ENCODE results near the gene SEC11A. TPM values are rescaled to one million over a fixed set of nuclear protein-coding genes. Genes with fewer than 3 reads are reported as not detected.

SEC11A gene
- polyA plus RNA-seq, 3 donors, result 111 to 166 (median 154) TPM

GRCh38 chr15:84697236-84697990, 18.5 kb downstream of the SEC11A start:
- TF ChIP-seq CTCF (IDR thresholded peaks at IDR 0.05), result no peak
- H3K4me1 Mint-ChIP-seq, result peaks cover 11% of the 10 kb centered on the region
- no peaks in the 10 kb centered on the region for H3K9me3 ChIP-seq (replicated peaks in 1 of 2; ENCODE audit: control insufficient read depth in 1 of 2, insufficient read depth in 1 of 2, low read length in 2 of 2)
- peaks cover 100% of the 10 kb centered on the region for H4K20me1 ChIP-seq (ENCODE audit: insufficient read depth, low read length)
- no peak overlapping the region for H2AFZ ChIP-seq (ENCODE audit: insufficient read depth, low read depth, low read length, poor library complexity, severe bottlenecking)
- H3K9ac ChIP-seq (ENCODE audit: insufficient read depth, low read length, poor library complexity, severe bottlenecking), result no peak overlapping the region
- intact Hi-C loops (cut with micrococcal nuclease), result loop anchor here in 1 of 2 donors (10.0 kb wide), 1 partner anchor 47 kb away; the partner anchor contains the start of gene ZNF592
- peaks cover 7 to 8% of the 10 kb centered on the region in 2 donors for H3K36me3 Mint-ChIP-seq
- H3K9me3 Mint-ChIP-seq, result no peaks in the 10 kb centered on the region
- H3K4me3 Mint-ChIP-seq, result no peak overlapping the region
- H3K4me3 ChIP-seq (replicated peaks in 1 of 3; ENCODE audit: low read depth in 2 of 3, low read length in 3 of 3), result no peak overlapping the region
- H3K36me3 ChIP-seq (replicated peaks in 1 of 2; ENCODE audit: control insufficient read depth in 1 of 2, insufficient read depth in 2 of 2, low read length in 2 of 2), result peaks cover 0 to 13% of the 10 kb centered on the region in 2 donors
- H3K27ac Mint-ChIP-seq, result peak overlapping the region; percentile 2 to 83 (median 69)
- peak overlapping the region in 1 of 2 donors; percentile 58 for H3K27ac ChIP-seq (ENCODE audit: low read depth in 1 of 2, low read length in 2 of 2)
- no CpG with 5 or more reads among the region's 1 CpG for WGBS (ENCODE audit: insufficient coverage)
- H3K27me3 Mint-ChIP-seq (ENCODE audit: low read depth in 3 of 3), result no peaks in the 10 kb centered on the region
- peaks cover 7 to 12% of the 10 kb centered on the region in 2 donors for H3K4me1 ChIP-seq (ENCODE audit: control insufficient read depth in 1 of 2, insufficient read depth in 2 of 2, low read length in 2 of 2)
- DNase-seq, result peak; percentile 6 to 38 (median 24)
- no peak overlapping the region for H3K4me2 ChIP-seq (replicated peaks; ENCODE audit: extremely low read depth, low read length, poor library complexity, severe bottlenecking)
- H3K27me3 ChIP-seq (ENCODE audit: control insufficient read depth in 2 of 2, insufficient read depth in 2 of 2, low read length in 2 of 2), result no peaks in the 10 kb centered on the region
- peaks cover 100% of the 10 kb centered on the region for H3K79me2 ChIP-seq (ENCODE audit: insufficient read depth, low read length)

GRCh38 chr15:84696757-84697156, 19.2 kb downstream of the SEC11A start:
- H3K4me1 Mint-ChIP-seq, result peaks cover 11% of the 10 kb centered on the region
- WGBS (ENCODE audit: insufficient coverage), result no CpG with 5 or more reads among the region's 4 CpGs
- no peak overlapping the region for H3K4me3 ChIP-seq (replicated peaks in 1 of 3; ENCODE audit: low read depth in 2 of 3, low read length in 3 of 3)

More at GRCh38 chr15:84696757-84697156, 19.2 kb downstream of the SEC11A start:
- no peak for DNase-seq
- Mint-ChIP-seq H3K9me3 (no peaks in the 10 kb centered on the region), H3K27ac (peak overlapping the region in 1 of 7 donors; percentile 2), H3K36me3 (peaks cover 11 to 13% of the 10 kb centered on the region in 2 donors), H3K27me3 (ENCODE audit: low read depth in 3 of 3) (no peaks in the 10 kb centered on the region), H3K4me3 (no peak overlapping the region)
- Histone ChIP-seq H4K20me1 (ENCODE audit: insufficient read depth, low read length) (peaks cover 100% of the 10 kb centered on the region), H3K9ac (ENCODE audit: insufficient read depth, low read length, poor library complexity, severe bottlenecking) (no peak overlapping the region), H3K27ac (ENCODE audit: low read depth in 1 of 2, low read length in 2 of 2) (no peak overlapping the region), H3K9me3 (replicated peaks in 1 of 2; ENCODE audit: control insufficient read depth in 1 of 2, insufficient read depth in 1 of 2, low read length in 2 of 2) (no peaks in the 10 kb centered on the region), H2AFZ (ENCODE audit: insufficient read depth, low read depth, low read length, poor library complexity, severe bottlenecking) (no peak overlapping the region), H3K36me3 (replicated peaks in 1 of 2; ENCODE audit: control insufficient read depth in 1 of 2, insufficient read depth in 2 of 2, low read length in 2 of 2) (peaks cover 0 to 18% of the 10 kb centered on the region in 2 donors), H3K4me2 (replicated peaks; ENCODE audit: extremely low read depth, low read length, poor library complexity, severe bottlenecking) (no peak overlapping the region), H3K4me1 (ENCODE audit: control insufficient read depth in 1 of 2, insufficient read depth in 2 of 2, low read length in 2 of 2) (peaks cover 7 to 12% of the 10 kb centered on the region in 2 donors), H3K27me3 (ENCODE audit: control insufficient read depth in 2 of 2, insufficient read depth in 2 of 2, low read length in 2 of 2) (no peaks in the 10 kb centered on the region), H3K79me2 (ENCODE audit: insufficient read depth, low read length) (peaks cover 100% of the 10 kb centered on the region)
- intact Hi-C loops (cut with micrococcal nuclease), result loop anchor here in 1 of 2 donors (10.0 kb wide), 1 partner anchor 48 kb away; the partner anchor contains the start of gene ZNF592
- no peak for TF ChIP-seq CTCF (IDR thresholded peaks at IDR 0.05)

All from CD14-positive monocyte (primary cell).